Measurements from ENCODE around the gene BICDL1.

BICDL1 gene

DNA sequence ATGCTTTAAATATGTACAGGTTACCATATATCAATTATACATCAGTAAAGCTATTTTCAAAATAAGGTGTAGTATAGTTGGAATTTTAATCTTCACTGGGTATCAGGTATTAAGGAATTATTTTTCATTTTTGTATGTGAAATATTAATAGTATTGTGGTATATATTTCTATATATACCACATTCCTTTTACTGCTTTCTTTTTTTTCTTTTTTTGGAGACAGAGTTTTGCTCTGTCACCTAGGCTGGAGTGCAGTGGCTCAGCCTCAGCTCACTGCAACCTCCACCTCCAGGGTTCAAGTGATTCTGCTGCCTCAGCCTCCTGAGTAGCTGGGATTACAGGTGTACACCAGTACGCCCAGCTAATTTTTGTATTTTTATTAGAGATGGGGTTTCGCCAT lies 36.6 kb downstream of the BICDL1 start:
- H3K36me3 ChIP-seq (ENCODE audit: insufficient read depth, low read length), result no peaks in the 10 kb centered on the region
- H3K4me2 ChIP-seq (ENCODE audit: low read depth, low read length, poor library complexity, severe bottlenecking), result no peak overlapping the region
- H3K27me3 ChIP-seq (ENCODE audit: insufficient read depth, low read length, poor library complexity, severe bottlenecking), result no peaks in the 10 kb centered on the region
- H3K79me2 ChIP-seq (ENCODE audit: insufficient read depth, low read length), result no peaks in the 10 kb centered on the region
- TF ChIP-seq, protein P1, sequence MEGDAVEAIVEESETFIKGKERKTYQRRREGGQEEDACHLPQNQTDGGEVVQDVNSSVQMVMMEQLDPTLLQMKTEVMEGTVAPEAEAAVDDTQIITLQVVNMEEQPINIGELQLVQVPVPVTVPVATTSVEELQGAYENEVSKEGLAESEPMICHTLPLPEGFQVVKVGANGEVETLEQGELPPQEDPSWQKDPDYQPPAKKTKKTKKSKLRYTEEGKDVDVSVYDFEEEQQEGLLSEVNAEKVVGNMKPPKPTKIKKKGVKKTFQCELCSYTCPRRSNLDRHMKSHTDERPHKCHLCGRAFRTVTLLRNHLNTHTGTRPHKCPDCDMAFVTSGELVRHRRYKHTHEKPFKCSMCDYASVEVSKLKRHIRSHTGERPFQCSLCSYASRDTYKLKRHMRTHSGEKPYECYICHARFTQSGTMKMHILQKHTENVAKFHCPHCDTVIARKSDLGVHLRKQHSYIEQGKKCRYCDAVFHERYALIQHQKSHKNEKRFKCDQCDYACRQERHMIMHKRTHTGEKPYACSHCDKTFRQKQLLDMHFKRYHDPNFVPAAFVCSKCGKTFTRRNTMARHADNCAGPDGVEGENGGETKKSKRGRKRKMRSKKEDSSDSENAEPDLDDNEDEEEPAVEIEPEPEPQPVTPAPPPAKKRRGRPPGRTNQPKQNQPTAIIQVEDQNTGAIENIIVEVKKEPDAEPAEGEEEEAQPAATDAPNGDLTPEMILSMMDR (conservative IDR thresholded peaks at IDR 0.05; ENCODE audit: low read length), result no peak
- no peak for TF ChIP-seq EZH2phosphoT487 (IDR thresholded peaks at IDR 0.05; ENCODE audit: borderline replicate concordance)
- no peaks in the 10 kb centered on the region for H3K9me3 ChIP-seq (ENCODE audit: insufficient read depth, low read depth, low read length)
- H4K20me1 ChIP-seq (ENCODE audit: insufficient read depth, low read length, poor library complexity, severe bottlenecking), result no peaks in the 10 kb centered on the region
- no peak overlapping the region for H3K4me3 ChIP-seq (ENCODE audit: low read length, poor library complexity, severe bottlenecking)
- H3F3A ChIP-seq (ENCODE audit: low read depth), result no peaks in the 10 kb centered on the region
- H2AFZ ChIP-seq (ENCODE audit: low read length), result no peak overlapping the region
- H3K4me1 ChIP-seq (ENCODE audit: insufficient read depth, low read length, poor library complexity, severe bottlenecking), result no peaks in the 10 kb centered on the region
- no peaks in the 10 kb centered on the region for H3K9me2 ChIP-seq (replicated peaks; ENCODE audit: low read depth, low read length)
- H3K9ac ChIP-seq (ENCODE audit: low read depth, low read length, poor library complexity, severe bottlenecking), result no peak overlapping the region

DNA sequence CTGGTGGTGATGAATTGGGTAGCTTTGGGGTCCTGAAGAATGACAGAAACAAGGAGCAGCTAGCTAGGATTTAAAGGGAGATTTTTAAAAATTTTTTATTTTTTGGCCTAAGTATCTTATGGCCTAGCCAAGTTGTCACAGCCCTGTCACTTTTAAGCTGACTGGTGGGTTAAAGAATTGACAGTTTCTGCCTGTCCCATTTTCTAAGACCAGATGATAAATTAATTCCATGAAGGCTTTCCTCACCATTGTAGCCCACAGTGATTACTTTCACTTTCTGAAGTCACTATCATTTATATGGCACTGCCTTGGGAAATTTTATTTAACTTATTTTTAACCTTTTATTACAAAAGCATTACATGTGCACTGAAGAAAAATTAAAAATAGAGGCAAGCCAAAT lies 43.2 kb downstream of the BICDL1 start:
- Histone ChIP-seq H3K9me2 (replicated peaks; ENCODE audit: low read depth, low read length) (no peaks in the 10 kb centered on the region), H4K20me1 (ENCODE audit: insufficient read depth, low read length, poor library complexity, severe bottlenecking) (no peaks in the 10 kb centered on the region), H3K27me3 (ENCODE audit: insufficient read depth, low read length, poor library complexity, severe bottlenecking) (no peaks in the 10 kb centered on the region), H3K4me1 (ENCODE audit: insufficient read depth, low read length, poor library complexity, severe bottlenecking) (no peaks in the 10 kb centered on the region), H2AFZ (ENCODE audit: low read length) (no peak overlapping the region), H3K79me2 (ENCODE audit: insufficient read depth, low read length) (no peaks in the 10 kb centered on the region), H3K4me2 (ENCODE audit: low read depth, low read length, poor library complexity, severe bottlenecking) (no peak overlapping the region), H3K9ac (ENCODE audit: low read depth, low read length, poor library complexity, severe bottlenecking) (no peak overlapping the region), H3K36me3 (ENCODE audit: insufficient read depth, low read length) (no peaks in the 10 kb centered on the region), H3K9me3 (ENCODE audit: insufficient read depth, low read depth, low read length) (no peaks in the 10 kb centered on the region), H3F3A (ENCODE audit: low read depth) (no peaks in the 10 kb centered on the region), H3K4me3 (ENCODE audit: low read length, poor library complexity, severe bottlenecking) (no peak overlapping the region)
- no peak for TF ChIP-seq EZH2phosphoT487 (IDR thresholded peaks at IDR 0.05; ENCODE audit: borderline replicate concordance)
- TF ChIP-seq, protein P1 (conservative IDR thresholded peaks at IDR 0.05; ENCODE audit: low read length), result no peak

DNA sequence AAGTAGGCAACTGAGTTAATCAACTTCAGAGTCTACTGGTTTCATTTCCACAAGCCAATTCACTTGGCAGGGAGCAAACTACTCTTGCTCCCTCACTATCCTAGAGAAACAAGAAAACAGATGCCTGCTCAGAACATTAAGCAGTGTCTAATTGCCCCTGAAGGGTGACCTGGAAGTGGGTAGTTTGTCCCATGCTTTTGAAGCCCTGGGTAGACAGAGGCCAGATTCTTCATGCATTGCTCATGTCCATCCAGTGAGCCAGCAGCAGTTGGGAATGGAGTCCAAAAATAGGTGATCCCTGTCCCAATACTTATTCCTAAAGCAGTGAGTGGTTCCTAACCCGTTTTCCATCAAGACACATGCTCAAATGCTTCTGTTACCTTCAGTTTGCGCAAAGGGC lies 48.8 kb downstream of the BICDL1 start:
- TF ChIP-seq, protein P1 (conservative IDR thresholded peaks at IDR 0.05; ENCODE audit: low read length), result no peak
- no peak for TF ChIP-seq EZH2phosphoT487 (IDR thresholded peaks at IDR 0.05; ENCODE audit: borderline replicate concordance)
- Histone ChIP-seq H3K79me2 (ENCODE audit: insufficient read depth, low read length) (no peaks in the 10 kb centered on the region), H3K9me2 (replicated peaks; ENCODE audit: low read depth, low read length) (no peaks in the 10 kb centered on the region), H3F3A (ENCODE audit: low read depth) (no peaks in the 10 kb centered on the region), H3K9me3 (ENCODE audit: insufficient read depth, low read depth, low read length) (no peaks in the 10 kb centered on the region), H3K4me3 (ENCODE audit: low read length, poor library complexity, severe bottlenecking) (no peak overlapping the region), H3K4me2 (ENCODE audit: low read depth, low read length, poor library complexity, severe bottlenecking) (no peak overlapping the region), H4K20me1 (ENCODE audit: insufficient read depth, low read length, poor library complexity, severe bottlenecking) (no peaks in the 10 kb centered on the region), H3K4me1 (ENCODE audit: insufficient read depth, low read length, poor library complexity, severe bottlenecking) (no peaks in the 10 kb centered on the region), H3K27me3 (ENCODE audit: insufficient read depth, low read length, poor library complexity, severe bottlenecking) (no peaks in the 10 kb centered on the region), H2AFZ (ENCODE audit: low read length) (no peak overlapping the region), H3K9ac (ENCODE audit: low read depth, low read length, poor library complexity, severe bottlenecking) (no peak overlapping the region), H3K36me3 (ENCODE audit: insufficient read depth, low read length) (no peaks in the 10 kb centered on the region)
